ENCODE data around the gene RASSF4. TPM values are rescaled to one million over a fixed set of nuclear protein-coding genes. Genes with fewer than 3 reads are reported as not detected.

RASSF4 gene
- total and polyA plus RNA-seq, 2 donors from 2014 or later = 76.4 to 83.1 TPM

DNA sequence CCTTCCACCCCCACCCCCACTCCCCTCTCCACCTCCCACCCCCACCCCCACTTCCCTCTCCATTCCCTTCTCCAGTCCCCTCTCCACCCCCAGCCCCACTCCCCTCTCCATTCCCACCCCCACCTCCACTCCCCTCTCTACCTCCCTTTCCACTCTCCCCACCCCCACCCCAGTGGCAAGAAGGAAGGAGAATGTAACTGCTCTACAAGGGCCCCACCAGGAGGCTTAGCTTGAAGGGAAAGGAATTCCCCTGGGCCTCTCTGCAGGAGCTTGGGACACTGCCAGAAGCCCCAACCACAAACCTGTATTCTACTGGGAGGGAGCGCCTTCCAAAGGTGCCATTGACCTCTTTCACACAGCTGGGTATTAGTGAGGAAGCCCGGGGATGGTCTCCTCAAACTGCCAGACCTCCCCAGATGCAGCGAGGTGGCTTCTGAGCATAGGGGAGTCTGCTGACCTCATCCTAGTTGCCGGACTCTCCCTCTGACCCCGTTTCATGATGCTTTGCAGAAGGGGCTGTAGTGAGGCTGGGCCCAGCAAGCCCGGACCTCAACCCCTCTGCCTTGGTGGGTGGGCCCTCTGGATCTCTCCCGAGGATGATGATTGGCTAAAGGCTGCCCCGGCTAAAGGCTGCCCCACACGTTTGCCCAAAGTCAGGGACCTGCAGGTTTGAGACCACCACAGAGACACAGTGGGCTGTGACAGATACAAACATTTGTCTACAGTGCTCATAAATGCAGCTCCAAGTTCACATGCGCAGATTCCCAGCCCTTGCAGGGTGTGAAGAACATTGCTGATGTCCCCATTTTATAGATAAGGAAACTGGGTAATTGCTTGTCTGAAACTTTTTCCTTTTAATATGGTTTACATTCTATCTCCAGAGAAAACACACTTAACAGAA lies 16.1 kb downstream of the RASSF4 start:
- peak; percentile 62 to 87 (median 79) for DNase-seq
- peak overlapping the region; percentile 25 to 98 for H3K27ac ChIP-seq (ENCODE audit: low read depth in 2 of 2, low read length in 2 of 2)
- no peaks in the 10 kb centered on the region for H3K9me3 ChIP-seq (ENCODE audit: control insufficient read depth in 2 of 3, insufficient read depth in 1 of 3, low read length in 3 of 3)
- peak overlapping the region in 2 of 3 donors; percentile 11 to 99 for H3K9ac ChIP-seq (ENCODE audit: low read length in 3 of 3)
- peaks cover 0 to 56% (median 36%) of the 10 kb centered on the region in 3 donors for H3K4me1 ChIP-seq (ENCODE audit: control insufficient read depth in 2 of 3, insufficient read depth in 2 of 3, low read depth in 1 of 3, low read length in 3 of 3)
- TF ChIP-seq, protein P1, sequence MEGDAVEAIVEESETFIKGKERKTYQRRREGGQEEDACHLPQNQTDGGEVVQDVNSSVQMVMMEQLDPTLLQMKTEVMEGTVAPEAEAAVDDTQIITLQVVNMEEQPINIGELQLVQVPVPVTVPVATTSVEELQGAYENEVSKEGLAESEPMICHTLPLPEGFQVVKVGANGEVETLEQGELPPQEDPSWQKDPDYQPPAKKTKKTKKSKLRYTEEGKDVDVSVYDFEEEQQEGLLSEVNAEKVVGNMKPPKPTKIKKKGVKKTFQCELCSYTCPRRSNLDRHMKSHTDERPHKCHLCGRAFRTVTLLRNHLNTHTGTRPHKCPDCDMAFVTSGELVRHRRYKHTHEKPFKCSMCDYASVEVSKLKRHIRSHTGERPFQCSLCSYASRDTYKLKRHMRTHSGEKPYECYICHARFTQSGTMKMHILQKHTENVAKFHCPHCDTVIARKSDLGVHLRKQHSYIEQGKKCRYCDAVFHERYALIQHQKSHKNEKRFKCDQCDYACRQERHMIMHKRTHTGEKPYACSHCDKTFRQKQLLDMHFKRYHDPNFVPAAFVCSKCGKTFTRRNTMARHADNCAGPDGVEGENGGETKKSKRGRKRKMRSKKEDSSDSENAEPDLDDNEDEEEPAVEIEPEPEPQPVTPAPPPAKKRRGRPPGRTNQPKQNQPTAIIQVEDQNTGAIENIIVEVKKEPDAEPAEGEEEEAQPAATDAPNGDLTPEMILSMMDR (IDR thresholded peaks at IDR 0.05; ENCODE audit: borderline replicate concordance, extremely low read depth, insufficient read depth) = no peak
- FAIRE-seq = no peak
- H3K36me3 ChIP-seq (ENCODE audit: control insufficient read depth in 2 of 3, insufficient read depth in 3 of 3, low read length in 3 of 3) = peaks cover 0 to 45% (median 18%) of the 10 kb centered on the region in 3 donors
- H3K4me3 ChIP-seq (ENCODE audit: low read length in 3 of 3) = peak overlapping the region in 2 of 3 donors; percentile 90 to 94
- H3K27me3 ChIP-seq (ENCODE audit: control insufficient read depth, insufficient read depth, low read length) = no peaks in the 10 kb centered on the region
- intact Hi-C loops (cut with DNase I) = no loop called here

DNA sequence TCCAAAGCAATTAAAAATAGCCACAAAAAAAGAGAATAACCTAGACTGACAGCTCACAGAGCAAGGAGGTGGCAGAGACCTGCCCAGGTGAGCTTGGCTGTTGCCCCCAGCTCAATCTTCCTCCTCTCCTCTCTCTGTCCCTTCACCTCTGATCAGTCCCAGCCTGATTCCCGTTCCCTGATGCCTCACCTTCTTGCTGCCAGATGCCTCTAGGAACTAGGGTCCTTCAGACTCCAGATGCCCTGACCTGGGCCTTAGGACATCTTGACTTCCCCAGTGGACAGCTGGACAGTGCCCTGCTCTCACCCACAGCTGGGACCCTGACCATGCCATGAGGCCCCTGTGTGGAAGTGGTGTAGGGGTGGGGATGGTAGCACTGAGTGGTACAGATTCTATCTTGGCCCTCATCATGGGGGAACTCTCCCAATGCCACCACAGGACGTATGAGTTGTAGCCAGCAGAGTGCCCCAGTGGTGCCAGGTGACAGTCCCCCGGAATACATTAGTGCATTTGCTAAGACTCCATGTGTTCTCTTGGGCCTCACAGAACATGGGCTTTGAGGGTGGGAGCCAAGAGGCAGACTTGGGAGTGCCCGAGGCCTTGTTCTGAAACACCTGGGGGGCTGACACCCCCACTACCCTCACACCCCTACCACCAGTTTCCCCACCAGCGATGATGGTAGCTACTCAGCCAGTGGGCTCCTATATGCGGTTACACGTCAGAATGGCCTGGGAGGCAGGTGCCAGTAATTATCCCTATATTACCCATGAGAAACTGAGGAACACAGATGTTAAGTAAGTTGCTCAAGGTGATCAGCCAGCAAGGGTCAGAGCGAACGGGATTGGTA lies 17.0 kb downstream of the RASSF4 start:
- intact Hi-C loops (cut with DNase I) = no loop called here
- FAIRE-seq = no peak
- H3K27ac ChIP-seq (ENCODE audit: low read depth in 2 of 2, low read length in 2 of 2) = peak overlapping the region; percentile 97 to 98
- no peaks in the 10 kb centered on the region for H3K9me3 ChIP-seq (ENCODE audit: control insufficient read depth in 2 of 3, insufficient read depth in 1 of 3, low read length in 3 of 3)
- H3K4me1 ChIP-seq (ENCODE audit: control insufficient read depth in 2 of 3, insufficient read depth in 2 of 3, low read depth in 1 of 3, low read length in 3 of 3) = peaks cover 0 to 62% (median 43%) of the 10 kb centered on the region in 3 donors
- peak overlapping the region in 2 of 3 donors; percentile 90 to 94 for H3K4me3 ChIP-seq (ENCODE audit: low read length in 3 of 3)
- H3K9ac ChIP-seq (ENCODE audit: low read length in 3 of 3) = peak overlapping the region in 2 of 3 donors; percentile 86 to 99
- TF ChIP-seq, protein P1 (IDR thresholded peaks at IDR 0.05; ENCODE audit: borderline replicate concordance, extremely low read depth, insufficient read depth) = no peak
- H3K27me3 ChIP-seq (ENCODE audit: control insufficient read depth, insufficient read depth, low read length) = no peaks in the 10 kb centered on the region
- DNase-seq = no peak
- peaks cover 0 to 36% (median 9%) of the 10 kb centered on the region in 3 donors for H3K36me3 ChIP-seq (ENCODE audit: control insufficient read depth in 2 of 3, insufficient read depth in 3 of 3, low read length in 3 of 3)

DNA sequence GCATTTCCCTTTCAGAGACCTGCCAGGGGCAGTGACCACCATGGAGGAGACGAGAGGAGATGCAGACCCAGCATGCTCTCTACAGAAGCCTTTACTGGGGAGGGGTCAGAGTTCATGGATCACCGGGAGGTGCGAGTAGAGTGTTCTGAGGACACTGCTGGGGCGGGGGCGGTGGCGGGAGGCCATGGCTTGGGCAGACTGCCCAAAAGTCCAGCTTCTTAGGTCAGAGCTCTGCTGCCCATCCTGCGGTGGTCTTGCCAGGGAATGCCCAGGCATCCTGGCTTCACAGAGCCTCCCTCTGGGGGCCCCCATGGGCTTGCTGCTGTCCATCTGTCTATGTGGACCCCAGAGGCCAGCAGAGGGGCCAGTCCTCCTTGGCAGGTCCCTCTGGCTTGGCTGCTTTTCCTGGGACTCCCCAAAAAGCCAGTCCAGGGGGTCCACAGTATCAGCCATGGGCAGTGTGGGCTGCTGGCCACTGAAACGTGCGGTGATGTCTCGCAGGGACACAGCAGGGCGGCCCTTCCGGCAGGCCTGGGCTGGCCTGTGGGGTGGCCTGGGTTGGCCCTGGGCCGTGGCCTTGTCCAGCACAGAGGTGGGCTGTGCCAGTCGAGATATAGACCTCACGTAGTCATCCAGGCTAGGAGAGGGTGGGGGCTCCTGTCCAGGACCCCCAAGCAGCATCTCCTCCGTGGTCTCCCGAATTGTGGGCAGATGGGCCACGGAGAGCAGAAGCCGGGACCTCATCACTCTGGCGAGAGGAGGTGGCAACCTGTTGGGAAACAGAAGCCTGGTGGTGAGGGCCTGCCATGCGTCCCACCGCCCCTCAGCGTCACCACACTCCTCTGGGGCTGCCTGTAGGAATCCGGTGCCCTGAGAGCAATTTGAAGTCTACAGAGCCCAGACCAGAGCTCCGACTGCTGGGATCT lies 17.9 kb downstream of the RASSF4 start:
- FAIRE-seq (no peak), DNase-seq (peak in 2 of 5 donors; percentile 73 to 81)
- peak overlapping the region in 2 of 3 donors; percentile 86 to 99 for H3K9ac ChIP-seq (ENCODE audit: low read length in 3 of 3)
- H3K4me1 ChIP-seq (ENCODE audit: control insufficient read depth in 2 of 3, insufficient read depth in 2 of 3, low read depth in 1 of 3, low read length in 3 of 3) = peaks cover 0 to 62% (median 44%) of the 10 kb centered on the region in 3 donors
- no peaks in the 10 kb centered on the region for H3K27me3 ChIP-seq (ENCODE audit: control insufficient read depth, insufficient read depth, low read length)
- TF ChIP-seq, protein P1 (IDR thresholded peaks at IDR 0.05; ENCODE audit: borderline replicate concordance, extremely low read depth, insufficient read depth) = no peak
- H3K4me3 ChIP-seq (ENCODE audit: low read length in 3 of 3) = peak overlapping the region; percentile 44 to 94 (median 90)
- H3K9me3 ChIP-seq (ENCODE audit: control insufficient read depth in 2 of 3, insufficient read depth in 1 of 3, low read length in 3 of 3) = no peaks in the 10 kb centered on the region
- intact Hi-C loops (cut with DNase I) = no loop called here
- H3K36me3 ChIP-seq (ENCODE audit: control insufficient read depth in 2 of 3, insufficient read depth in 3 of 3, low read length in 3 of 3) = peaks cover 0 to 31% (median 0%) of the 10 kb centered on the region in 3 donors
- peak overlapping the region; percentile 97 to 98 for H3K27ac ChIP-seq (ENCODE audit: low read depth in 2 of 2, low read length in 2 of 2)

All from kidney (tissue), 14 donors.